HG02763 (cell line): Measurements from ENCODE around the gene ESX1.
"Not testable (repeated sequence)": the region's sequence is repeated elsewhere in the genome, so short reads cannot be mapped to it uniquely, and the experiment has no call there.

Experiments
- ATAC-seq: cut with Tn5 transposase; IDR thresholded peaks from one replicate; pipeline ENCODE4 v1.9.1; 2021; ENCODE audit warnings: mild to moderate bottlenecking, moderate library complexity; ENCODE audit not compliant: unreplicated experiment

Gene ESX1

GRCh38 chrX:104254442-104255115 is at the start of gene ESX1:
Gene ESX1 (minus strand): TSS chrX:104254933. CDS start chrX:104254849, 84 bp downstream.
- ATAC-seq = no peak

GRCh38 chrX:104295636-104296035 is 40.9 kb upstream of the ESX1 start:
- no peak for ATAC-seq

- ATAC-seq = no peak
Measured at GRCh38 chrX:104288961-104289360, 34.2 kb upstream of the ESX1 start.

GRCh38 chrX:104288269-104288668 is 33.5 kb upstream of the ESX1 start:
- no peak for ATAC-seq

- ATAC-seq = no peak
Measured at GRCh38 chrX:104285201-104285600, 30.5 kb upstream of the ESX1 start.

GRCh38 chrX:104284507-104284906 is 29.8 kb upstream of the ESX1 start:
- no peak for ATAC-seq

GRCh38 chrX:104282166-104282725 is 27.5 kb upstream of the ESX1 start:
- no peak for ATAC-seq

GRCh38 chrX:104281564-104281963 is 26.8 kb upstream of the ESX1 start:
- no peak for ATAC-seq

GRCh38 chrX:104280609-104281008 is 25.9 kb upstream of the ESX1 start:
- no peak for ATAC-seq

GRCh38 chrX:104270916-104271512 is 16.3 kb upstream of the ESX1 start:
- no peak for ATAC-seq

GRCh38 chrX:104270212-104270611 is 15.5 kb upstream of the ESX1 start:
- no peak for ATAC-seq

GRCh38 chrX:104255465-104255864 is 732 bp upstream of the ESX1 start:
- no peak for ATAC-seq

- ATAC-seq = no peak
Measured at GRCh38 chrX:104253567-104254441, 929 bp downstream of the ESX1 start.

- ATAC-seq = no peak
Measured at GRCh38 chrX:104250470-104250869, 4.3 kb downstream of the ESX1 start.

- ATAC-seq = not testable (repeated sequence)
Measured at GRCh38 chrX:104230060-104230459, 24.7 kb downstream of the ESX1 start.

- no peak for ATAC-seq
Measured at GRCh38 chrX:104211187-104211586, 43.5 kb downstream of the ESX1 start.

GRCh38 chrX:104205548-104205947 is 49.2 kb downstream of the ESX1 start:
- ATAC-seq = no peak
